HG03064 (cell line): ENCODE data around the gene ARHGAP35.
"Not testable (repeated sequence)": the region's sequence is repeated elsewhere in the genome, so short reads cannot be mapped to it uniquely, and the experiment has no call there.

Source experiments
- ATAC-seq: cut with Tn5 transposase; IDR thresholded peaks from one replicate; pipeline ENCODE4 v1.9.1; 2021; ENCODE audit warnings: low read depth; ENCODE audit not compliant: unreplicated experiment

ARHGAP35 gene

DNA sequence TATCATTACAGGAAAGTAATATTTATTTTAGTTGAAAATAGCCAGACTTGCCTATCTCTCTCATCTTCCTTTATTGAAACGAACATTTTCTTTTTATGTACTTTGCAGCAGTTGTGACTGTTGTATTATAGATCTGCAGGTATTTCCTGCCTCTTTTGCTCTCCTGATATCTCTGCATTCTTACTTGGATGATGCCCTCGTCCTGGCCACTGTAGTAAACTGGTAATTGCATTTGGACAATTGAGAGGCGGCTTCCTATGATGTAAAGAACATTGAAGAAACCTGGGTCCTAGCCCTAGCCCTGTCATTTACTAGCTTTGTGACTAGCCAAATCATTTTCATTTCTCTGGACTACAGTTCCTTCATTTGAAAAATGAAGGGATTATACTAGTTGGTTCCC is 6.4 kb downstream of the ARHGAP35 start:
- ATAC-seq, result no peak

DNA sequence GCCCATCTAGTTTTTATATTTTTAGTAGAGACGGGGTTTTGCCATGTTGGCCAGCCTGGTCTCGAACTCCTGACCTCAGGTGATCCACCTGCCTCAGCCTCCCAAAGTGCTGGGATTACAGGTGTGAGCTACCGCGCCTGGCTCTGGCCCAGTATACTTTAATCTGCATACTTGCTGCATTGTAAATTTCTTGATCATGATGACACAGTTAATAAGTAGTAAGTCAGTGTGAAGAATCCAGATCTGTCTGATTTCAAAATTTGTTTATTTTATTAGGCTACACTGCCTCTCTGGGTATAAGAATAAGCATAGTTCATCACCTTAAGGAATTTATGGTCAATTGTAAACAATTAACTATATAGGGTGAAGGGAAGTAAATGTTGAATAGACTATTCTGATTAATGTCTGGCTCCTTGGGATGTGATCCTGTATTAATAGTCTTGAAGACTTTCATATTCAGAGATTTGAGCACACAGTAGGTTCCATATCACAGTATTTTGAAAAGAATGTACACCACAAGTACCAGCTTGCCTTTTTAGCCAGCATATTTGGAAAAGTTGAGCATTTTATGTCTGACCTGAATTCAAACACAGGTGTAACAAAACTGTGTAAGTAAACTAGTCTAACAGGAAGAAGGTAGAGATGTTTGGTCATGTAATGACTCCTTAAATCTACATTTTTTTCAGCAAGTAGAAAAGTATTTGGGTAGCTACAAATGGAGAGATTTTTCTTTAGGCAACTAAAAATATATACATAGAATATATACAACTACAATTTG is 7.4 kb downstream of the ARHGAP35 start:
- ATAC-seq, result no peak

DNA sequence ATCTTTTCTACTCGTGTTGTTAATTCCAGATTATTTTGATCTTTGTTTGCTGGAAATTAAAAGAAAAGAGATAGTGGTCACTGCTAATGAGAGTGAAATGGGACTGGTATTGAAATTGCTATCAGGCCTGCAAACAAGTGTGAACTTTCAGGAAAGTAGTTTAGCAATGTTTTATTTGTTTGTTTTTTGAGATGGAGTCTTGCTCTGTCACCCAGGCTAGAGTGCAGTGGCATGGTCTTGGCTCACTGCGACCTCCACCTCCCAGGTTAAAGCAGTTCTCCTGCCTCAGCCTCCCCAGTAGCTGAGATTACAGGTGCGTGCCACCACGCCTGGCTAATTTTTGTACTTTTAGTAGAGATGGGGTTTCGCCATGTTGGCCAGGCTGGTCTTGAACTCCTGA is 10.4 kb downstream of the ARHGAP35 start:
- ATAC-seq, result not testable (repeated sequence)

DNA sequence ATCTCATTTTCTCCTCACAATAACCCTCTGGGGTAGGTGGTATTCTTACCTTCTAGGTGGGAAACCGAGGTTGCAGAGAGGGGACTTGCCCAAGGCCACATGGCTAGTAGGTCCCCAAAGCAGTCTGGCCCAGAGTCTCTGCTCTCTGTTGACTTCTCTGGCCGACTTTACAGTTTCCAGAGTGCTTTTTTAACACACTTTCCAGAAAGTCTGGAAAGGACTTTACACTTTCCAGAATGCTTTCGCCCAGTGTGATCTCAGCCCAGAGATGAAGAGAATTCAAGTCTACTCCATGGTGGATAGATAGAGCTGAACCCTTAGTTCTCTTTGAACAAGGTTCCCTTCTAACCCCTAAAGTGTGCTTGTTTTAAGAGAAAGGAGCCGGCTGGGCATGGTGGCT is 12.2 kb downstream of the ARHGAP35 start:
- no peak for ATAC-seq

DNA sequence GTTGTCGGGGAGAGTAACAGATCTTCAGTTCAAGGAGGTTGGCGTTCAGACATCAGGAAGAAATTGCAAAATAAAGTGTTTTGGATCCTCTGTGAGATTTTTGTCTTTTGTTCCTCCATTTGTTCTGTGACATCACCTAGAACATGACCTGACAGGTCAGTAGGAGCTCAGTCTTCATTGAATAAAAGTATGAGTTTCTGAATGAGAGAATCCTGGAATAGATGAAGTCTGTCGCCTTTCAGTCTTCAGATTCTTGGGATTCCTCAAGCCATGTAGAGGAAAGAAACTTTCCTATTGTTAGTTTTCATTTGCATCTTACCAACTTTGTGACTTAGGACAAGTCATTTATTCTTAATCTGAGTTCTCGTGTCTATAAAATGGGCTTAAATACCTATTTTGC is 14.4 kb downstream of the ARHGAP35 start:
- ATAC-seq, result no peak

DNA sequence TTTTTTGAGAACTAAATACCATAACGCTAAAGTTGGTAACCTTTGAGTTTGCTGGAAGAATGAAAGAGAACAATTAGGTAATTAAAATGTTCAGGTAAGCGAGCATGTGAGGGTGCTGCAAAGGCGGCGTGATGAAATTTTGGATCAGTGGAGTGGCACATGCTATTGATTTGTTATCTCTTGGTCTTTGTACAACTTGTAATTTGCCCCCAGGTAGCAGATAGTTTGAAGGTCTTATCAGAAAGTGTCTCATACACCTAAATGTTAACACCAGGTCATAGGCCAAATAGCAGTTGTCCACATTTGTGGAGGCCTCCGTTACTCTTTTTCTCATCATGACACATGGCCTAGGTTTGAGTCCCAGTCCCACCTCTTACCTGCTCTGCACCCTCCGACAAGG is 14.9 kb downstream of the ARHGAP35 start:
- ATAC-seq, result no peak

DNA sequence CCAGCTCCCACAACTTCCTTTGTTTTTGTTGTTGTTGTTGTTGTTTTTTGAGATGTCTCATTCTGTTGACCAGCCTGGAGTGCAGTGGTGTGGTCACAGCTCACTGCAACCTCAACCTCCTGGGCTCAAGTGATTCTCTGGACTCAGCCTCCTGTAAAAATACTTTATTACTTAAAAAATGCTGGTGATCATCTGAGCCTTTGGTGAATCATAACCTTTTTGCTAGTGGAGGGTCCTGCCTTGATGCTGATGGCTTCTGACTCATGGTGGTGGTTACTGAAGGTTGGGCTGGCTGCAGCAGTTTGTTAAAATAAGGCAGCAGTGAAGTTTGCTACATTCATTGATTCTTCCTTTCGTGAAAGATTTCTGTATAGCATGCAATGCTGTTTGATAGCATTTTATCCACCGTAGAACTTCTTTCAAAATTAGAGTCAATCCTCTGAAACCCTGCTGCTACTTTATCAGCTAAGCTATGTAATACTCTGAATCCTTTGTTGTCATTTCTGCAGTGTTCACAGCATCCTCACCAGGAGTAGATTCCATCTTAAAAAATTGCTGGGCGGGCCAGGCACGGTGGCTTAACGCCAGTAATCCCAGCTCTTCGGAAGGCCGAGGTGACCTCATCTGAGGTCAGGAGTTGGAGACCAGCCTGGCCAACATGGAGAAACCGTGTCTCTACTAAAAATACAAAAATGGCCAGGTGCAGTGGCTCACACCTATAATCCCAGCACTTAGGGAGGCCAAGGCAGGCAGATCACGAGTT is 18.0 kb downstream of the ARHGAP35 start:
- no peak for ATAC-seq

DNA sequence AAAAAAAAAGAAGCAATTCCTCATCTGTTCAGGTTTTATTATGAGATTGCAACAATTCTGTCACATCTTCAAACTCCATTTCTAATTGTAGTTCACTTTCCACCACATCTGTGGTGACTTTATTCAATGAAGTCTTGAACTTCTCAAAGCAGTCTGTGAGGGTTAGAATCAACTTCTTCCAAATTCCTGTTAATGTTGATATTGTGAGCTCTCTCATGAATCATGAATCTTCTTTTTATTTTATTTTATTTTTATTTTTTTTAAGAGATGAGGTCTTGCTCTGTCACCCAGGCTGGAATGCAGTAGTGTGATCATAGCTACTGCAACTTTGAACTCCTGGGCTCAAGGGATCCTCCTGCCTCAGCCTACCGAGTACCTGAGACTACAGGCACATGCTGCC is 19.6 kb downstream of the ARHGAP35 start:
- ATAC-seq, result no peak

DNA sequence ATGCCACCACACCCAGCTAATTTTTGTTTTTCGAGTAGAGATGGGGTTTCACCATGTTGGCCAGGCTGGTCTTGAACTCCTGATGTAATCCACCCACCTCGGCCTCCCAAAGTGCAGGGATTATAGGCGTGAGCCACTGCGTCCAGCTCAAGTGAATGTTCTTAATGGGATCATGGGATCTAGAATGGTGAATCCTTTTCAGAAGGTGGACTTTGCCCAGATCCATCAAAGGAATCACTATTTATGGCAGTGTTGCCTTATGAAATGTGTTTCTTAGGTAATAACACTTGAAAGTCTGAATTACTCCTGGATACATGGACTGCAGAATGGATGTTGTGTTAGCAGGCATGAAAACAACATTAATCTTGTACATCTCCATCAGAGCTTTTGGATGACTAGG is 20.3 kb downstream of the ARHGAP35 start:
- ATAC-seq, result no peak

DNA sequence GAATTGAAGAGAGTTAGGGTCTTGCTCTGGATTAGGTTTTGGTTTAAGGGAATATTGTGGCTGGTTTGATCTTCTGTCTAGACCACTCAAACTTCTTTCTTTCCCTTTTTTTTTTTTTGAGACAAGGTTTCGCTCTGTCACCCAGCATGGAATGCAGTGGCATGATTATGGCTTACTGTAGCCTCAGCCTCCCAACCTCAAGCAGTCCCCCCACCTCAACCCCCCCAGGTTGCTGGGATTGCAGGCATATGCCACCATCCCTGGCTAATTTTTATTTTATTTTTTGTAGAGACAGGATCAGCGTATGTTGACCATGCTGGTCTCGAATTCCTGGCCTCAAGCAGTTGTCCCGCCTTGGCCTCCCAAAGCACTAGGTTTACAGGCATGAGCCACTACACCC is 21.2 kb downstream of the ARHGAP35 start:
- no peak for ATAC-seq

DNA sequence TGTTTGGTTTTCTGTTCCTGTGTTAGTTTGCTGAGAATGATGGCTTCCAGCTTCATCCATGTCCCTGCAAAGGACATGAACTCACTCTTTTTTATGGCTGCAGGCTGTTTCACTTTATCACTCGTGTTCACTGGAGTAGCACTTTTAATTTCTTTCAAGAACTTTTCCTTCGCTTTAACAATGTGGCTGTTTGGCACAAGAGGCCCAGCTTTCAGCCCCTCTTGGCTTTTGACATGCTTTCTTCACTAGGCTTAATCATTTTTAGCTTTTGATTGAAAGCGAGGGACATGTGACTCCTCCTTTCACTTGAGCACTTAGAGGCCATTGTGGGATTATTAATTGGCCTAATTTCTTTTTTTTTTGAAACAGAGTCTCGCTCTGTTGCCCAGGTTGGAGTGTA is 22.0 kb downstream of the ARHGAP35 start:
- ATAC-seq, result not testable (repeated sequence)

DNA sequence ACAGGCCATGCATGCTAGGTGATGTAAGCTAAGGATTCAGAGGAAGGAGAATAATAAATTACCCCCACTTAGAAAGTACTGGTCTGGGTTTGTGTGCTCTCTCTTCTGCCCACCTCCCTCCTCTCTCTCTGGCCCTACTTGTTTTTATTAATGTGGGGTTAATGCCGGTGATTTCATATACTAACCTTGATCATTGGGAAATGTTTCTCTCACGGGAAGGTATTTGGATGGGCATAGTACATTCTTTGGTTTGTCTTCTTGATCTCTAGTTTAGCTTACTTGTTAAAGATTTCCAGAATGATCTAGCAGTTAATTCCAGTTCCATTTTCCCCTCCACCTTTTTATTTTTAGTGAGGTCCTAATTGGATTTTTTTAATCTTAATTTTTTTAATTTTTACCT is 24.6 kb downstream of the ARHGAP35 start:
- ATAC-seq, result no peak

DNA sequence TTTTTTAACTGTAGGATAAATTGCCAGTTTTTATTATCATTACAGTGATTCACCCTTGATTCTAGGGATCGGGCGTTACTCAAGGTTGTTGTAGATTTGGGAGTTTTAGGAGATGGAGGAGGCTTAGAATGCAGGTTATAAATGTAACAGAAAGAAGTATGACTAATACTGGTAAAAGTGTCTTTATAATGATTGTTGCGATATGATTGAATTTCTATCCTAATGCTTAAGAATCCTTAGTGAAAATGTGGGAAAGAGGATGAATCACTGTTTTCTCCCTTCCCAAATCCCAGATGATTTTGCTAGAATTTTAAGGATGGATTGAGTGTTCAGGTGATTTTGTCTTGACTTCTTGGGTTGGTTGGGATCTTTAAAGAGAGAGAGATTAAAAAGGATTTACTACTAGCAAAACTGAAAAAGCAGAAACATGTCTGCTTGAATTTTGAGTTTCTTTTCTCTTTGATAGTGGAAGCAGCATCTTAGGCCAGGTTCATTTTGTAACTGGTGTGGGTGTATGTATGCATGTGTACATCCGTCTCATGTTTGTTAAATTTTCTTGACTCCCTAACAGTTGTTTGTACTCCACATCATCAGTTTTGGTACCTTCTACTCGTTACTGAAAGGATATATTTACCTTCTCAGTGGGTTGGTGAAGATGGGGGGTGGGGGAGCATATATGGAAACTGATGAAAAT is 25.9 kb downstream of the ARHGAP35 start:
- no peak for ATAC-seq

DNA sequence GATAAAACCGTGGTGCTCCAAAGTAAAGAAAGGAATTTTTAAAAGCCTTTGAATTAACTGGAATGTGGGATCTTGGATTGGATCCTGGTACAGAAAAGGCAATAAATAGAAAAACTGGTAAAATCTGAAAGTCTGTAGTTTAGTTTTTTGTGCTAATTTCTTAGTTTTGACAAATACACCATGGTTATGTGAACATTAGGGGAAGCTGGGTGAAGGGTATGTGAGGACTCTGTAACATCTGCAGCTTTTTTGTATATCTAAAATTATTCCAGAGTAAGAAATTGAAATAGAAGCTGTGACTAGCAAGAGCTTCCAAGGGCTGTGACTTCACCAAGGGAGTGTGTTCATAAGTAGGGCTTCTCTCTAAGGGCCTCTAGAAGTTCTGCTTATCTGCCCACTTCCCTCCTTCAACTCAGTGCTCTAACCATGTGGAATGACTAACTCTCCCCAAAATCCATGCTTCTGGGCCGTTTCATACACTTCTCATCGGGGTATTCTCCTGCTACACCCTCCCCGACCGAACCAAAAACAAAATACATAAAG is 26.5 kb downstream of the ARHGAP35 start:
- ATAC-seq, result no peak

DNA sequence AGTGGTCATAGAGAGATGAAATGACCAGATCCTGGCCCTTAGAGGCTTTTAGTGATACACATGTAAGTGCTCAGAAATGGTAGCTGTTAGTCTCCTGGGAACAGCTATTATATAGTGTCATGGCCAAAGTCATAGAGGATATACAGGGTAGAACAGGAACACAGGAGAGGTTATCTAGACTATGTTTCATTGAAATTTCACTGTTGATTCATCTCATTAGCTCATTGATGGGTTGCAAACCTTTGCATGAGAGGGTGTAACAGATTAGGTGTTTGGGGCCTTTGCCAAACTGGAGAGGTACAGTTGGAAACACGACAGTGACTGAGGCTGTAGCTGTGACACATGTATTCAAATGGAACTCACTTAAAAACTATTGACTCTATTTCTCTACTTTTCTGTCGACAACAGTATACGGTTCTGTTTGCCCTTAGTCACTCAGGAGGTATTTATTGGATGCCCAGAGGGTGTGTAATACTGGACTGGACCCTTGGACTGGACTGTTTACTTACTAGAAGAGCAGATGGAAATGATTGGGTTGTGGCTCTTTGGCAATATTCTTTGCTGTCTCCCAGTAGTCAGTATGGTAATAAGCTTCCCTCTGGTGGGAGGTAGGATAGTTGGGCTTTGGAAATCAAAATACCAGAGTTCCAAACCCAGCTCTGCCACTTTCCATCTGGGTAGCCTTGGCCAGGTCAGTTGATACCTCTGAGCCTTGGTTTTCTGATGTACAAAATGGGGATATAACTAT is 29.8 kb downstream of the ARHGAP35 start:
- ATAC-seq, result no peak

DNA sequence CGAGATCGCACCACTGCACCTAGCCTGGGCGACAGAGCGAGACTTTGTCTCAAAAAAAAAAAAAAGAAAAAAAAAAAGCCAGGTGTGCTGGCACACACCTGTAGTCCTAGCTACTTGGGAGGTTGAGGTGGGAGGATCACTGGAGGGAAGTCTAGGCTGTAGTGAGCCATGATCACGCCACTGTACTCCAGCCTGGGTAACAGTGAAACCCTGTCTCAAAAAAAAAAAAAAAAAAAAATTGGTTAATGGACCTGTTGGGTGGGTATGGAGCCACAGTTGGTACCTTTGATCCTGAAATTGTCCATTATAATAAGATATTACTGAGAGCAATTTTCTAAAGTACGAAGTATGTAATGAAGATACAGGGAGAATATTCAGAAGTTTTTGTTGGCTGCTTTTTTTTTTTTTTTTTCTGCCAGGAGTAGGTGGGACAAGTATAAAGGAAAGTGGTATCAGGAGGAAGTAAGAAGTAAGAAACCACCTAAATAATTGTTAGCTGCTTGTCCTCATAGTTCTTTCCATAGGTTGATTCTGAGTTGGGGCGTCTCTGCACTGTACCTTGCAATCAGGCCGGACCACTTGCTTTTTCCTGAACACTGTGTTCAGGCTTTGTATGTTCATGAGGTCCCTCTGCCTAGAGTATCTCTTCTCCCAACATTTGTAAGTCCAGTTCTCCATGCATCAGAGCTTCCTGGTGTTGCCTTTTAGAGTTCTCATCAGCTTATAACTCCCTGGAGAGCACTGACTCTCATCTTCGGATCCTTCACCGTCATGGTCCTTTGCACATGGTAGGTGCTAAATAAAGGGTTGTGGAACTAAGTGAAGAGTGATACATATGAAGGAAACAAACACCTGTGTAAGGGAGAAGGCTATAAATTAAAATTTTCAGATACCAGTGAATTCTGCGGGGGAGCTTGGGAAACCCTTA is 31.7 kb downstream of the ARHGAP35 start:
- no peak for ATAC-seq

DNA sequence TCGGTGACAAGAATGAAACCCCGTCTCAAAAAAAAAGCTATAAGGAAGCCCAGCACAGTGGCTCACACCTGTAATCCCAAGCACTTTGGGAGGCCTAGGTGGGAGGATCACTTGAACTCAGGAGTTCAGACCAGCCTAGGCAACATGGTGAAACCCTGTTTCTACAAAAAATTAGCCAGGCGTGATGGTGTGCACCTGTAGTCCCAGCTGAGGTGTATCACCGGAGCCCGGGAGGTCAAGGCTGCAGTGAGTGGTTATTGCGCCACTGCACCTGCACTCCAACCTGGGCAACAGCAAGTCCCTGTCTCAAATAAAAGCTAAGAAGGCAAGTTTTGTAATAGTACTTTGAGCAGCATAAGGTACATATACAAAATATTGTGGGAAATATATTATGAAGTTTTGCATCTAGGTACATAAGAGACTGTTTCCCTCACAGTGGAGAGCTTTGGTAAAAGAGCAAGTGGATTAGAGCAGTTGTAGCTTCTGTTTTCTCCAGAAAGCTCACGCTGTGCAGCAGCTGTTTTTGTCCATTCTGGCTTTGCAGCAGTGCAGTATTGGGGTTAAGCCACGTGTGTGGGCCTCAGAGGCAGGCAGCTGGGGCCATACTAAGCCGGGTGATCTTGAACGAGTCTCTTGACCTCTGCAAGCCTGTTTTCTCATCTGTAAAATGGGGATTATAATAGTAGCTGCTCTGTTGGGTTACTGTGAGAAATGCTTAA is 35.4 kb downstream of the ARHGAP35 start:
- ATAC-seq, result no peak

DNA sequence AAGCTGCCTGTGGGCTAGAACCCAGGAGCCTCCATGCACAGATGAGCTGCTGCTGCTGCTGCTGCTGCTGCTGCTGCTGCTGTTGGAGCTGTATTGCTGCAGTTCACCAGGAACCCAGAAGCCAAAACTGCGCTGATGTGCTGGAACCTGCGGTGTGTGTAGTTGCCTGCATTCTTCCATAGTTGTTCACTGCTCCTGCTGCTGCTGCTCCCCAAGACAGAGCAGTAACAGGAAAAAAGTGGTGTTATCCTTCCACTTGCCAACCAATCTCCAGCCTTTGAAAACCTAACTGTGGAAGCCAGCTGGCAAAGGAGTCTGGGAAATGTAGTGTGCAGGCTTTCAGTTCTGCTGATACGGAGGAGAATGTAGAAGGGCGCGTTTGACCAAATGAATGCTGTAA is 37.9 kb downstream of the ARHGAP35 start:
- no peak for ATAC-seq

DNA sequence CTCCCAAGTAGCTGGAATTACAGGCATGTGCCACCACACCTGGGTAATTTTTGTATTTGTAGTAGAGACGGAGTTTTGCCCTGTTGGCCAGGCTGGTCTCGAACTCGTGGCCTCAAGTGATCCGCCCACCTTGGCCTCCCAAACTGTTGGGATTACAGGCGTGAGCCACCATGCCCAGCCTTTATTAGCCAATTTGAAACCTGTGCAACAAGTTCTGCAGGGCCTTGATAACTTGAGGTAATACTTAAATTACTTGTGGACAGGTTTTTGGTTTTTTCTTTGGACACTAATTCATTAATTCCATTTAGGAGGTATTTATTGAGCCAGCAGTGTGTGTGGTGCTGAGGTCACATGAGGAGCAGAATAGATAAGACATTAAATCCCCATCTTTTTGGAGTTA is 39.5 kb downstream of the ARHGAP35 start:
- no peak for ATAC-seq
